A549 (cell line): Measurements from ENCODE around the gene TRMO. TPM values are rescaled to one million over a fixed set of nuclear protein-coding genes. Genes with fewer than 3 reads are reported as not detected.

Experiments used
- ATAC-seq, 2 experiments: fragments of 200-7000 bp in 1 of 2; fragments of >200 bp in 1 of 2; cut with Nextera tagmentation in 1 of 2; cut with Tn5 transposase in 1 of 2; 3 replicates each; pipeline versions ENCODE4 v1.8.0 to v1.9.1; 2018 to 2020; ENCODE audit warnings: mild to moderate bottlenecking in 1 of 2, moderate library complexity in 1 of 2
- CTCF ChIA-PET: fragments of 300-600 bp; sonication (Branson Sonifier 250); formaldehyde crosslinking; extraction: SDS; loops from one replicate; lab custom pipeline; 2021; ENCODE audit warnings: antibody characterized with exemption, inconsistent platforms; lab: Yijun Ruan, JAX
- POLR2A ChIA-PET: fragments of 350-600 bp; formaldehyde crosslinking; extraction: SDS; loops from one replicate; lab custom pipeline; 2021; ENCODE audit warnings: antibody characterized with exemption, inconsistent platforms; lab: Yijun Ruan, JAX
- DNase-seq, 2 experiments: peaks; one replicate each; pipeline versions ENCODE4 v3.0.0 to v3.0.0-alpha.2; 2011 to 2016; ENCODE audit warnings: low read depth in 1 of 2, low spot score in 1 of 2
- FAIRE-seq: peaks from 2 replicates; lab custom pipeline; 2011; peaks lifted over from hg19 to GRCh38; lab: Jason Lieb, UNC
- H3K27ac ChIP-seq, 2 experiments: fragments of >200 bp; sonication (Bioruptor Twin); formaldehyde crosslinking; 3 replicates each; pipeline ENCODE4 v1.5.1; 2016 to 2017
- H3K4me1 ChIP-seq: fragments of >200 bp; sonication (Bioruptor Twin); formaldehyde crosslinking; 3 replicates; pipeline ENCODE4 v1.6.1; 2016
- H3K4me2 ChIP-seq: fragments of >200 bp; sonication (Bioruptor Twin); formaldehyde crosslinking; 3 replicates; pipeline ENCODE4 v1.6.1; 2016
- H3K4me3 ChIP-seq: fragments of >200 bp; sonication (Bioruptor Twin); formaldehyde crosslinking; 3 replicates; pipeline ENCODE4 v1.5.1; 2016
- H3K9me3 ChIP-seq: fragments of >200 bp; sonication (Bioruptor Twin); formaldehyde crosslinking; 3 replicates; pipeline ENCODE4 v1.6.1; 2016
- CEBPB ChIP-seq, 2 experiments: fragments of >200 bp in 1 of 2; sonication (Bioruptor Twin) in 1 of 2; formaldehyde crosslinking in 1 of 2; IDR thresholded peaks; 2 replicates each; pipeline ENCODE4 v1.6.1; 2012 to 2016
- CHD2 ChIP-seq: fragments of 150-350 bp; IDR thresholded peaks from 2 replicates; pipeline ENCODE4 v1.6.1; 2014; ENCODE audit warnings: low read length; ENCODE audit not compliant: partially characterized antibody
- EP300 ChIP-seq, 2 experiments: fragments of >200 bp; sonication (Bioruptor Twin); formaldehyde crosslinking; IDR thresholded peaks; 2 replicates in 1 of 2; 3 replicates in 1 of 2; pipeline ENCODE4 v1.6.1; 2016 to 2017
- ESRRA ChIP-seq: fragments of 150-350 bp; IDR thresholded peaks from 2 replicates; pipeline ENCODE4 v1.6.1; 2014; ENCODE audit warnings: mild to moderate bottlenecking, low read length, borderline replicate concordance
- FOSB ChIP-seq: fragments of 250-450 bp; sonication (Bioruptor Pico); IDR thresholded peaks from 2 replicates; pipeline ENCODE4 v1.5.0; 2020; ENCODE audit warnings: mild to moderate bottlenecking, moderate library complexity
- FOSL2 ChIP-seq, 2 experiments: fragments of 450-650 bp in 1 of 2; fragments of >200 bp in 1 of 2; sonication (Bioruptor Twin) in 1 of 2; formaldehyde crosslinking; IDR thresholded peaks; 2 replicates each; pipeline versions ENCODE4 v1.5.0 to v1.6.1; 2016 to 2020; ENCODE audit warnings: mild to moderate bottlenecking in 1 of 2, moderate library complexity in 1 of 2
- FOXS1 ChIP-seq: fragments of 250-450 bp; sonication (Bioruptor Pico); IDR thresholded peaks from 2 replicates; pipeline ENCODE4 v1.5.0; 2020; ENCODE audit warnings: mild to moderate bottlenecking, moderate library complexity
- HOXB13 ChIP-seq: fragments of 250-450 bp; sonication (Bioruptor Pico); IDR thresholded peaks from 2 replicates; pipeline ENCODE4 v1.5.0; 2020; ENCODE audit warnings: low read depth, mild to moderate bottlenecking, moderate library complexity
- HOXB5 ChIP-seq: fragments of 250-450 bp; sonication (Bioruptor Pico); IDR thresholded peaks from 2 replicates; pipeline ENCODE4 v1.5.0; 2020; ENCODE audit warnings: mild to moderate bottlenecking, moderate library complexity
- JUN ChIP-seq, 2 experiments: fragments of >200 bp; sonication (Bioruptor Twin); formaldehyde crosslinking; IDR thresholded peaks; 2 replicates in 1 of 2; 3 replicates in 1 of 2; pipeline ENCODE4 v1.6.1; 2016 to 2017
- JUNB ChIP-seq: fragments of >200 bp; sonication (Bioruptor Twin); formaldehyde crosslinking; IDR thresholded peaks from 2 replicates; pipeline ENCODE4 v1.6.1; 2016
- KDM1A ChIP-seq: fragments of 200-600 bp; sonication (generic); IDR thresholded peaks from 2 replicates; pipeline ENCODE4 v1.6.1; 2016; ENCODE audit warnings: low read depth, mild to moderate bottlenecking
- MAFK ChIP-seq: fragments of 450-650 bp; IDR thresholded peaks from 2 replicates; pipeline ENCODE4 v1.6.1; 2014; ENCODE audit not compliant: partially characterized antibody
- MYC ChIP-seq: IDR thresholded peaks from 2 replicates; pipeline ENCODE4 v1.6.1; 2012; ENCODE audit warnings: mild to moderate bottlenecking, inconsistent platforms, low read length, improper control_type of control experiment, borderline replicate concordance
- RAD21 ChIP-seq, 2 experiments: fragments of >200 bp in 1 of 2; sonication (Bioruptor Twin) in 1 of 2; formaldehyde crosslinking in 1 of 2; IDR thresholded peaks in 1 of 2; conservative IDR thresholded peaks in 1 of 2; 2 replicates in 1 of 2; 3 replicates in 1 of 2; pipeline ENCODE4 v1.6.1; 2012 to 2018; ENCODE audit warnings: inconsistent platforms in 1 of 2
- RFX5 ChIP-seq: fragments of 450-650 bp; IDR thresholded peaks from 2 replicates; pipeline ENCODE4 v1.7.1; 2014; ENCODE audit warnings: antibody characterized with exemption, mild to moderate bottlenecking, moderate library complexity
- RNF2 ChIP-seq: fragments of 200-600 bp; sonication (generic); IDR thresholded peaks from 2 replicates; pipeline ENCODE4 v1.6.1; 2016; ENCODE audit warnings: low read depth, mild to moderate bottlenecking, antibody characterized with exemption, moderate library complexity, borderline replicate concordance
- SMC3 ChIP-seq: fragments of >200 bp; sonication (Bioruptor Twin); formaldehyde crosslinking; IDR thresholded peaks from 3 replicates; pipeline ENCODE4 v1.6.1; 2018; ENCODE audit warnings: inconsistent platforms
- ZC3H11A ChIP-seq: fragments of 450-650 bp; IDR thresholded peaks from 2 replicates; pipeline ENCODE4 v1.6.1; 2014; ENCODE audit warnings: antibody characterized with exemption, mild to moderate bottlenecking
- ZSCAN20 ChIP-seq: fragments of 250-450 bp; sonication (Bioruptor Pico); IDR thresholded peaks from 2 replicates; pipeline ENCODE4 v1.8.0; 2022; ENCODE audit warnings: mild to moderate bottlenecking, moderate library complexity
- WGBS: methylation state at CpG from one replicate; pipeline ENCODE4 v1.1.6; 2017; ENCODE audit errors: missing lambda C conversion rate; 5-methylcytosine and 5-hydroxymethylcytosine counted together
- polyA minus RNA-seq: library from RNA; depleted of rRNA, polyadenylated mRNA; stranded (reverse); fragments of >200 nt; gene quantifications from 2 replicates; pipeline ENCODE4 v1.2.3, GENCODE V29; 2011; rRNA and poly(A)+ RNA removed
- polyA plus RNA-seq, 4 experiments: library from polyadenylated mRNA; depleted of rRNA in 3 of 4; stranded (reverse); fragments of >200 nt; fragmentation: RNase III in 1 of 4; extraction: RNeasy Plus Mini Kit Qiagen cat#74134 plus additional on column Dnase treatment in 1 of 4; gene quantifications; 2 replicates in 3 of 4; 3 replicates in 1 of 4; pipeline ENCODE4 v1.2.3, GENCODE V29; 2011 to 2017
- TF ChIP-seq, protein P1 (sequence below): fragments of 250-450 bp; sonication (Bioruptor Pico); IDR thresholded peaks from 2 replicates; pipeline ENCODE4 v1.5.0; 2021; ENCODE audit warnings: mild to moderate bottlenecking, moderate library complexity, borderline replicate concordance
- TF ChIP-seq, protein P2 (sequence below): fragments of >200 bp; sonication (Bioruptor Twin); formaldehyde crosslinking; IDR thresholded peaks from 2 replicates; pipeline ENCODE4 v1.6.1; 2016
- TF ChIP-seq, protein P3 (sequence below): IDR thresholded peaks from 2 replicates; pipeline ENCODE4 v1.6.1; 2012
- TF ChIP-seq, protein P4 (sequence below): fragments of 250-450 bp; sonication (Bioruptor Pico); IDR thresholded peaks from 2 replicates; pipeline ENCODE4 v1.5.0; 2020; ENCODE audit warnings: low read depth, mild to moderate bottlenecking, moderate library complexity
- TF ChIP-seq, protein P5 (sequence below): IDR thresholded peaks from 2 replicates; pipeline ENCODE4 v1.6.1; 2012
- TF ChIP-seq, protein P6 (sequence below): fragments of >200 bp; sonication (Bioruptor Twin); formaldehyde crosslinking; IDR thresholded peaks from 3 replicates; pipeline ENCODE4 v1.6.1; 2016
- TF ChIP-seq, protein P7 (sequence below): fragments of 450-650 bp; IDR thresholded peaks from 2 replicates; pipeline ENCODE4 v1.6.1; 2014; ENCODE audit warnings: antibody characterized with exemption

Gene TRMO, protein sequence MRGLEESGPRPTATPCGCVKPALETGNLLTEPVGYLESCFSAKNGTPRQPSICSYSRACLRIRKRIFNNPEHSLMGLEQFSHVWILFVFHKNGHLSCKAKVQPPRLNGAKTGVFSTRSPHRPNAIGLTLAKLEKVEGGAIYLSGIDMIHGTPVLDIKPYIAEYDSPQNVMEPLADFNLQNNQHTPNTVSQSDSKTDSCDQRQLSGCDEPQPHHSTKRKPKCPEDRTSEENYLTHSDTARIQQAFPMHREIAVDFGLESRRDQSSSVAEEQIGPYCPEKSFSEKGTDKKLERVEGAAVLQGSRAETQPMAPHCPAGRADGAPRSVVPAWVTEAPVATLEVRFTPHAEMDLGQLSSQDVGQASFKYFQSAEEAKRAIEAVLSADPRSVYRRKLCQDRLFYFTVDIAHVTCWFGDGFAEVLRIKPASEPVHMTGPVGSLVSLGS
- polyA plus RNA-seq (2011; rRNA removed), result 18.8 and 19.4 TPM in 2 replicates
- polyA plus RNA-seq (2012; cell fraction: cytosol; rRNA removed), result 11.3 and 12.2 TPM in 2 replicates
- polyA plus RNA-seq (2012; cell fraction: nucleus; rRNA removed), result 8.0 and 15.0 TPM in 2 replicates
- polyA plus RNA-seq (2017; fragmentation: RNase III; extraction: RNeasy Plus Mini Kit Qiagen cat#74134 plus additional on column Dnase treatment), result 12.0 to 13.1 TPM (median 12.3 TPM) in 3 replicates
- polyA minus RNA-seq, result 15.9 and 16.4 TPM in 2 replicates

DNA sequence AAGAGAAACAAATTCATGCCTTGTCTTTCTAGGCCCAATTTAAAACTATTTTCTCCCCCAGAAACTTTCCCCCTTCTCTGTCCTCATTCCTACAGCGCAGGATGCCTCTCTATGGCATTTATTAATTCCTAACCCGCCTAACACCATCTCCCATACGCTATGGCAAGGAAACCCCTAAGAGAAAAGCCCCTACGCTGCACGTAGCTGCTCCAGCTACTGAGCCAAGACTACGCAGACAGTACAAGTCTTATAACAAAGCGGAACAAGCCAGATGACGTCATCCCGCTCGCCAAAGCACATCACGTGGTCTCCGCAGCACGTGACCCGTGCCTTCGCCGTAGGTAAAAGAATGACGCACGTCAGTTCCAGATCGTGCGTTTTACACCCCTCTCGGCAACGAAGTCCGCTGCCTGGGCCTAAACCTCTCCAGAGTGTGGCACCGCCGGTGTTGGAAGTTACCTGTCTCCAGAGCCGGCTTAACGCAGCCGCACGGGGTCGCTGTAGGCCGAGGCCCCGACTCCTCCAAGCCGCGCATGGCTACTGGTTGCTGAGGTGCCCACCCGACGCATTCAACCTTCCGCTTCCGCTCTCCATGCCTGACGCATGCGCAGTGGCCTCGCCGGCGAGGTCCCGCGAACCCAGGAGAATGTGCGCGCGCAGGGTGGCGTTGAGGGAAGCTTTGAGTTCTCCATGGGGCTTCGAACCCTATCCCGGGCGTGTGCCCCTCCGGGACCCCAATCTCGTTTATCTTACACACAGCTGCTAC is at the start of gene TRMO:
Gene TRMO (minus strand): TSS at position 542 of the 766 bp plus-strand sequence. CDS start 7 bp downstream, at position 535.
- 0 out of 3 replicates have a peak, but pooled peaks cover 5% of the 10 kb centered on the region for H3K4me1 ChIP-seq
- peak within 1 kb of the TSS; percentile 94 to 95 for H3K27ac ChIP-seq
- no peaks in the 10 kb centered on the region for H3K9me3 ChIP-seq
- ATAC-seq, result peak; percentile 91 to 92
- POLR2A ChIA-PET, result interaction anchor here (0.5 to 2.2 kb wide), 31 partner anchors 8 to 334 kb away, joined by 3 to 17 read pairs (median 4); partner anchors contain the start of genes ANP32B, NANS, NCBP1 and TBC1D2
- DNase-seq, result peak; percentile 90 to 99
- CTCF ChIA-PET, result interaction anchor here (0.7 to 7.5 kb wide), 39 partner anchors 10 to 249 kb away, joined by 3 to 116 read pairs (median 7); partner anchors contain the start of gene ANP32B
- H3K4me2 ChIP-seq, result peak within 1 kb of the TSS; percentile 93
- H3K4me3 ChIP-seq, result peak within 1 kb of the TSS; percentile 55
- WGBS, result 3% methylated on average over 38 of the region's 54 CpGs
- FAIRE-seq, result peak; percentile 28
- TF ChIP-seq, protein P1, sequence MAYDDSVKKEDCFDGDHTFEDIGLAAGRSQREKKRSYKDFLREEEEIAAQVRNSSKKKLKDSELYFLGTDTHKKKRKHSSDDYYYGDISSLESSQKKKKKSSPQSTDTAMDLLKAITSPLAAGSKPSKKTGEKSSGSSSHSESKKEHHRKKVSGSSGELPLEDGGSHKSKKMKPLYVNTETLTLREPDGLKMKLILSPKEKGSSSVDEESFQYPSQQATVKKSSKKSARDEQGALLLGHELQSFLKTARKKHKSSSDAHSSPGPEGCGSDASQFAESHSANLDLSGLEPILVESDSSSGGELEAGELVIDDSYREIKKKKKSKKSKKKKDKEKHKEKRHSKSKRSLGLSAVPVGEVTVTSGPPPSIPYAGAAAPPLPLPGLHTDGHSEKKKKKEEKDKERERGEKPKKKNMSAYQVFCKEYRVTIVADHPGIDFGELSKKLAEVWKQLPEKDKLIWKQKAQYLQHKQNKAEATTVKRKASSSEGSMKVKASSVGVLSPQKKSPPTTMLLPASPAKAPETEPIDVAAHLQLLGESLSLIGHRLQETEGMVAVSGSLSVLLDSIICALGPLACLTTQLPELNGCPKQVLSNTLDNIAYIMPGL (CRISPR knock-in tag), result no peak; the same call in 1 of the 2 replicates
- TF ChIP-seq FOSL2 (IDR thresholded peaks at IDR 0.05) (0 out of 2 replicates have a peak, but pooled peaks have one; percentile 42), FOSL2 (CRISPR knock-in tag; IDR thresholded peaks at IDR 0.05) (peak; percentile 99), RFX5 (peak; percentile 61; the same call in 1 of the 2 replicates), ESRRA (no peak), MYC (peak; percentile 80; the same call in 1 of the 2 replicates), FOSB (CRISPR knock-in tag) (no peak), ZC3H11A (no peak), ZSCAN20 (no peak), RAD21 (conservative IDR thresholded peaks at IDR 0.05 in 1 of 2, IDR thresholded peaks at IDR 0.05 in 1 of 2) (peak in 1 of 2 experiments; percentile 45; a peak in 3 of 5 replicates), SMC3 (peak; percentile 9; the same call in 1 of the 3 replicates), MAFK (no peak), HOXB5 (CRISPR knock-in tag) (peak; percentile 28; the same call in 1 of the 2 replicates), HOXB13 (CRISPR knock-in tag) (peak; percentile 53; the same call in 1 of the 2 replicates), JUN (IDR thresholded peaks at IDR 0.05) (peak; percentile 97), JUNB (no peak), EP300 (IDR thresholded peaks at IDR 0.05) (no peak), KDM1A (no peak), CEBPB (IDR thresholded peaks at IDR 0.05) (peak in 1 of 2 experiments; percentile 13; a peak in 1 of 4 replicates), FOXS1 (CRISPR knock-in tag) (peak; percentile 10; the same call in 1 of the 2 replicates), CHD2 (no peak), RNF2 (no peak)
- TF ChIP-seq, protein P2, sequence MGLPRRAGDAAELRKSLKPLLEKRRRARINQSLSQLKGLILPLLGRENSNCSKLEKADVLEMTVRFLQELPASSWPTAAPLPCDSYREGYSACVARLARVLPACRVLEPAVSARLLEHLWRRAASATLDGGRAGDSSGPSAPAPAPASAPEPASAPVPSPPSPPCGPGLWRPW, result no peak
- TF ChIP-seq, protein P3, sequence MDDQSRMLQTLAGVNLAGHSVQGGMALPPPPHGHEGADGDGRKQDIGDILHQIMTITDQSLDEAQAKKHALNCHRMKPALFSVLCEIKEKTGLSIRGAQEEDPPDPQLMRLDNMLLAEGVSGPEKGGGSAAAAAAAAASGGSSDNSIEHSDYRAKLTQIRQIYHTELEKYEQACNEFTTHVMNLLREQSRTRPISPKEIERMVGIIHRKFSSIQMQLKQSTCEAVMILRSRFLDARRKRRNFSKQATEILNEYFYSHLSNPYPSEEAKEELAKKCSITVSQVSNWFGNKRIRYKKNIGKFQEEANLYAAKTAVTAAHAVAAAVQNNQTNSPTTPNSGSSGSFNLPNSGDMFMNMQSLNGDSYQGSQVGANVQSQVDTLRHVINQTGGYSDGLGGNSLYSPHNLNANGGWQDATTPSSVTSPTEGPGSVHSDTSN, result no peak
- TF ChIP-seq, protein P4, sequence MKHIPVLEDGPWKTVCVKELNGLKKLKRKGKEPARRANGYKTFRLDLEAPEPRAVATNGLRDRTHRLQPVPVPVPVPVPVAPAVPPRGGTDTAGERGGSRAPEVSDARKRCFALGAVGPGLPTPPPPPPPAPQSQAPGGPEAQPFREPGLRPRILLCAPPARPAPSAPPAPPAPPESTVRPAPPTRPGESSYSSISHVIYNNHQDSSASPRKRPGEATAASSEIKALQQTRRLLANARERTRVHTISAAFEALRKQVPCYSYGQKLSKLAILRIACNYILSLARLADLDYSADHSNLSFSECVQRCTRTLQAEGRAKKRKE (CRISPR knock-in tag), result no peak
- TF ChIP-seq, protein P5, sequence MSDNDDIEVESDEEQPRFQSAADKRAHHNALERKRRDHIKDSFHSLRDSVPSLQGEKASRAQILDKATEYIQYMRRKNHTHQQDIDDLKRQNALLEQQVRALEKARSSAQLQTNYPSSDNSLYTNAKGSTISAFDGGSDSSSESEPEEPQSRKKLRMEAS, result peak; percentile 96
- TF ChIP-seq, protein P6, sequence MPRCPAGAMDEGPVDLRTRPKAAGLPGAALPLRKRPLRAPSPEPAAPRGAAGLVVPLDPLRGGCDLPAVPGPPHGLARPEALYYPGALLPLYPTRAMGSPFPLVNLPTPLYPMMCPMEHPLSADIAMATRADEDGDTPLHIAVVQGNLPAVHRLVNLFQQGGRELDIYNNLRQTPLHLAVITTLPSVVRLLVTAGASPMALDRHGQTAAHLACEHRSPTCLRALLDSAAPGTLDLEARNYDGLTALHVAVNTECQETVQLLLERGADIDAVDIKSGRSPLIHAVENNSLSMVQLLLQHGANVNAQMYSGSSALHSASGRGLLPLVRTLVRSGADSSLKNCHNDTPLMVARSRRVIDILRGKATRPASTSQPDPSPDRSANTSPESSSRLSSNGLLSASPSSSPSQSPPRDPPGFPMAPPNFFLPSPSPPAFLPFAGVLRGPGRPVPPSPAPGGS, result peak; percentile 76; the same call in 1 of the 3 replicates
- TF ChIP-seq, protein P7, sequence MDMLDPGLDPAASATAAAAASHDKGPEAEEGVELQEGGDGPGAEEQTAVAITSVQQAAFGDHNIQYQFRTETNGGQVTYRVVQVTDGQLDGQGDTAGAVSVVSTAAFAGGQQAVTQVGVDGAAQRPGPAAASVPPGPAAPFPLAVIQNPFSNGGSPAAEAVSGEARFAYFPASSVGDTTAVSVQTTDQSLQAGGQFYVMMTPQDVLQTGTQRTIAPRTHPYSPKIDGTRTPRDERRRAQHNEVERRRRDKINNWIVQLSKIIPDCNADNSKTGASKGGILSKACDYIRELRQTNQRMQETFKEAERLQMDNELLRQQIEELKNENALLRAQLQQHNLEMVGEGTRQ, result peak; percentile 100
